HG02642 (cell line): ENCODE data around the gene TSPAN5.
A peak's percentile ranks its signal among the peaks of the same experiment; 100 is the strongest.

Experiments used
- ATAC-seq: cut with Tn5 transposase; IDR thresholded peaks from one replicate; pipeline ENCODE4 v1.9.1; 2021; ENCODE audit warnings: mild to moderate bottlenecking; ENCODE audit not compliant: unreplicated experiment, poor library complexity

TSPAN5 gene

GRCh38 chr4:98508829-98509598, 149.4 kb downstream of the TSPAN5 start:
- no peak for ATAC-seq

- no peak for ATAC-seq
Observed at GRCh38 chr4:98508248-98508647, 150.2 kb downstream of the TSPAN5 start.

- no peak for ATAC-seq
Observed at GRCh38 chr4:98507299-98507698, 151.1 kb downstream of the TSPAN5 start.

GRCh38 chr4:98506462-98507132, 151.8 kb downstream of the TSPAN5 start:
- no peak for ATAC-seq

GRCh38 chr4:98505992-98506391, 152.4 kb downstream of the TSPAN5 start:
- ATAC-seq: no peak

- ATAC-seq: no peak
Observed at GRCh38 chr4:98504091-98504490, 154.3 kb downstream of the TSPAN5 start.

- ATAC-seq: no peak
Observed at GRCh38 chr4:98503676-98504075, 154.7 kb downstream of the TSPAN5 start.

GRCh38 chr4:98502624-98503023, 155.8 kb downstream of the TSPAN5 start:
- no peak for ATAC-seq

- no peak for ATAC-seq
Observed at GRCh38 chr4:98502031-98502430, 156.4 kb downstream of the TSPAN5 start.

- ATAC-seq: no peak
Observed at GRCh38 chr4:98501383-98501782, 157.0 kb downstream of the TSPAN5 start.

GRCh38 chr4:98498774-98499173, 159.6 kb downstream of the TSPAN5 start:
- ATAC-seq: no peak

- ATAC-seq: no peak
Observed at GRCh38 chr4:98496152-98496845, 162.1 kb downstream of the TSPAN5 start.

- ATAC-seq: peak; percentile 77
Observed at GRCh38 chr4:98493296-98493695, 165.1 kb downstream of the TSPAN5 start.

GRCh38 chr4:98491899-98492559, 166.4 kb downstream of the TSPAN5 start:
- ATAC-seq: no peak

- no peak for ATAC-seq
Observed at GRCh38 chr4:98490251-98490650, 168.2 kb downstream of the TSPAN5 start.

- ATAC-seq: no peak
Observed at GRCh38 chr4:98485816-98486345, 172.5 kb downstream of the TSPAN5 start.

GRCh38 chr4:98484031-98484430, 174.4 kb downstream of the TSPAN5 start:
- no peak for ATAC-seq

- ATAC-seq: peak; percentile 96
Observed at GRCh38 chr4:98482847-98483806, 175.3 kb downstream of the TSPAN5 start.

GRCh38 chr4:98482503-98482846, 175.9 kb downstream of the TSPAN5 start:
- ATAC-seq: peak; percentile 27
